ENCODE results near the gene XKR7.

The XKR7 gene

GRCh38 chr20:31981784-31982183 lies 13.8 kb downstream of the XKR7 start:
- no peak for DNase-seq

DNA sequence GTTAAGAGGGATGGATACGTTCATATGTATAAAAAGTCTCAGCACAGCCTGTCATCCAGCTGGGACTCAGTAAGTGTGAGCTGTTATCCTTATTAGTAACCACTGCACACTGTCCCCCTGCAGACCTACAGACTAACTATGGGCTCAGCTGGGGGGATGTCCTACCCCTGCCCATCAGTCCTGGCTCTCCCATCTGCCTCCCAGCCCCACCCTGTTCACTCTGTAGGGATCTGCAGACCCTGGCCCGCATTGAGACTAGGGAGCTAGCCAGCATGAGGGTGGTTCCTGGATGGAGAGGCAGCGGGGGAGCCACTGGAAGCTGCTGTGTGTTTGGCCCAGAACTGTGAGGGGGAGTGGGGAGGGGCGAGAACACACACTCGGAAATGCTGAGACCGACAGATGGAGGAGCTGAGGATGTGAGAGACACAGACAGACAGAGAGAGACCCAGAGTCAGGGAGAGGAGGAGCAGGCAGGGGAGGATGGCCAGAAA lies 17.1 kb downstream of the XKR7 start:
- DNase-seq = no peak

DNA sequence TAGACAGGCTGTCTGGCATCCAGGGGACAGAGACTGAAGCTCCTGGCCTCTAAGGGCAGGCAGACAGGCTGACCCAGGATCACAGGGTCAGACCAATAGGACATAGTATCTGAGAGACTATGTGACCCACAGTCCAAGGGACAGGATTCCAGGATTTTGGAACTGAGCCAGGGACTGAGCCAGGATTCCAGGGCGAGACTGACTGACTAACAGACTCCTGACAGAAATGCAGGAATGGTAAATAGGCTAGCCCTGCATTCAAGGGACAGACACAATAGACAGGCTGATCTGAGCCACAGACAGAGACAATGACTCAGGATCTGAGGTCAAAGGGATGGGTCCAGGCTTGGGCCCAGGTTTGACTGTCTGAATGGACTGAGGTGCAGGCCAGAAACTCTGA lies 19.8 kb downstream of the XKR7 start:
- DNase-seq = no peak

DNA sequence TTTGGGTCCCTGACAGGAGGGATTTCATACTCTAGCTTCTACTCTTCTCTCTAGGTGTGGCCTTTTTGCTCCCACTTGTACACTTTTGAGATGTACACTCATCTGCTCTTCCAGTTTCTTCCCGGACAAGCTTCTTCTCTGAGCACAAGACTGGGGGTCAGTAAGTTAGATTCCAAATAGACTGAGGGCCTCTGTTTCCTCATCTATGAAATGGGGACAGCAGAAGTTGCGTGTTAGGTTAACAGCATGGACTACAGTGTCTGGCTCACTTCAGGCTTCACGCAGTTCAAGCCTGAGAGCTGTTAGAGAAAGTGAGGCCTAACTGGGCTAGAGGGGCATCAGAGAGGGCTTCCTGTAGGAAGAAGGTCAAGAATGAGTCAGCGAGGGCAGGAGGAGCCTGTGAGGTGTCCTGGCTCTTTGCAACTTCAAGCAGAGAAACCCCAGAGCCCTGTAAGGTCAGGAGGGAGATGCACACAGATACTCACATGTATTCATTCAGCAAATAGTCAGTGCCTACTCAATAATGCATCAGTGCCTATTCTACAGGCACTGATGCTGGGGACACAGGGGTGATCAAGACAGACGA lies 20.6 kb downstream of the XKR7 start:
- no peak for DNase-seq

DNA sequence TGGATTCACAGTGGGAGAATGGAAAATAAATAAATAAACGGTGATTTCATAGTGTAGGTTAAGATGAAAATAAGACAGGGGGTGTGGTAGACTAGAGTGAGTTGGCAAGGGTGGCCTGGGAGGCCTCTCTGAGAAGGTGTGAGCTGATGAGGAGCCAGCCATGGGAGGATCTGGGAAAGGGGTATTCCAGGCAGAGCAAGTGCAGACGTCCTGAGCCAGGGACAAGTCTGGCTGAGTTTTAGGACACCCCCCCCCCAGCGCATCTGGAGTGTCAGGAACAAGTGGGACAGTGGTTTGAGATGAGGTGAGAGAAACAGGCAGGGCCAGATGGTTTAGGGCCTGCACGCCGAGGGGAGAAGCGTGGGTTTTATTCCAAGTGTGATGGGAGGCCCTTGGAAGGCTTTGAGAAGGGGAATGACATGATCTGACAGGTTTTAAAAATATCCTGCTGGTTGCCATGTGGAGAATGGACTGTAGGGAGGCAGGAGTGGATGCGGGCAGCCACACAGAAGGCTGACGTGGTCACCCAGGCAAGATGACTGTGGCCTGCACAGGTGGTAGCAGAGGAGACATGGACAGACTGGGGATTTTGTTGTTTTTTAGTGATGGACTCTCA lies 21.2 kb downstream of the XKR7 start:
- no peak for DNase-seq

DNA sequence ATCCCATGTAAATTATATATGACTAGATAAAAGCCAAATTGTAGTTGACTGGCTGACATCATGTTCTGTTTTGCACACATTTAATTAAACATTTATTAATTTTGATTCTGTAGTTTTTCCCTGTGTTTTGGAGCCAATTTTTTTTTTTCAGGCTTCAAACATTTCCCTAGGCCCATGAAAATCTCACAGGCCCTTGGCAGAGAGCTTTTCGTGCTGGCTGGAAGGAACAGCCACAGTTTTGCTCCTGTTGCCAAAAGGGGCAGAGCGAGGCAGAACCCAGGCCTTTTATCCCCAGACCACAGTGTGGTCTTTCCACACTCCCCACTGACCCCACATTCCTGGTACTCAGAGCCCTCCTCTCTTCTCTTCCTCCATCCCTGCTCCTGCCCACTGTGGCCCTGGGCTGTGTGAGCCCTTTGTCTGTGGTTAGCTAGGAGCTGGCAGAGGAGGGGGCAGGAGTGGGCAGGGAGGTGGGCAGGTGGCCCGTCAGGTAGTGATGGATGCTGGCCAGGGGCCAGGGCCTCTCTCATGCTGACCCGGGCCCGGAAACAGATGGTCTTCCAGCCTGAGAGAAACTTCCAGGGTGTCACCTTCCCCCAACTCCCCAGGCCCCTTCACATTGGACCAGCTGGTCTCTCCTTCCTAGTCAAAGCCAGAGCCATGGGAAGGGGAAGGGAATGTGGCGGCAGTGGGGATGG lies 22.8 kb downstream of the XKR7 start:
- no peak for DNase-seq

DNA sequence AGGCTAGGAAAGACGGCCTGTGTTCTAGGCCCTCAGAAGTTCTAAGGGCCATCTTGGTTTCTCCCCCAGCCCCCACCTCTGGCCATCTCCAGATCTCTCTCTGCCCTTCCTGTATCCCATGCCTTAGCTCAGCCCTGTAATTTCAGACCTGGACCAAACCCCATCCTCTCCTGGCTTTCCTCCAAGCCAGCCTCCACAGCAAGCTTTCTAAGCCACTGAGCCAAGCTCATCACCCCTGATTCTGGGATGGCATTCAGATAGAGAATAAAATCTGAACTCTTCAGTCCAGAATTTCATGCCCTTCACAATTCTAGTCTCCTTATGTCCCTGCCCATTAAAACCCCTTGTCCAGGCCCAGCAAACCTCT lies 23.4 kb downstream of the XKR7 start:
- DNase-seq = no peak

DNA sequence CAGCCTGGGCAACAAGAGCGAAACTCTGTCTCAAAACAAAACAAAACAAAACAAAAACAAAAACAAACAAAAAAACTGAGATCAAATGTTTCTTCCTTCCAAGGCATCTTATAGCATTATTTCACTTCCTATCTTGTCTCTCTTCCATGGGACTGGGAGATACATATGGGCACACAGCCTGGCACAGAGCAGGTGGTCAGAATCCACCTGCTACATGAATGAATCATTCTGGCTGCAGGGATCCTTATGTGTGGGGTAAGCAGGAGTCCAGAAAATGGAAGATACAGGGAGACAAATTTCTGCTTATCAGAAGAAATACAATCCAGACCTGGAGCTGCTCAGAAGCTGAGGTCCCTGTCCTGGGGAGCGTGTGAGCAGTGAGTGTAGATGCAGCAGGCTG lies 24.1 kb downstream of the XKR7 start:
- DNase-seq = no peak

DNA sequence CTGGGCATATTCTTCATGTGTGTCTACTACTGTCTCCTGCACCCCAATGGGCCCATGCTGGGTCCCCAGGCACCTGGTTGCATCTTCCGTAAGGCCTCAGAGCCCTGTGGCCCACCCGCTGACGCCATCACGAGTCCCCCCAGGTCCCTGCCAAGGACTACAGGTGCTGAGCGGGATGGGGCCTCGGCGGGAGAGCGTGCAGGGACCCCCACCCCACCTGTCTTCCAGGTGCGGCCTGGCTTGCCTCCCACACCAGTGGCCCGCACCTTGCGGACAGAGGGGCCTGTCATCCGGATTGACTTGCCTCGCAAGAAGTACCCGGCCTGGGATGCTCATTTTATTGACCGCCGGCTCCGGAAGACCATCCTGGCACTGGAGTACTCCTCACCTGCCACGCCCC lies 29.0 kb downstream of the XKR7 start:
- no peak for DNase-seq

- DNase-seq = no peak
These were observed 30.3 kb downstream of the XKR7 start for GRCh38 chr20:31998246-31998645.

DNA sequence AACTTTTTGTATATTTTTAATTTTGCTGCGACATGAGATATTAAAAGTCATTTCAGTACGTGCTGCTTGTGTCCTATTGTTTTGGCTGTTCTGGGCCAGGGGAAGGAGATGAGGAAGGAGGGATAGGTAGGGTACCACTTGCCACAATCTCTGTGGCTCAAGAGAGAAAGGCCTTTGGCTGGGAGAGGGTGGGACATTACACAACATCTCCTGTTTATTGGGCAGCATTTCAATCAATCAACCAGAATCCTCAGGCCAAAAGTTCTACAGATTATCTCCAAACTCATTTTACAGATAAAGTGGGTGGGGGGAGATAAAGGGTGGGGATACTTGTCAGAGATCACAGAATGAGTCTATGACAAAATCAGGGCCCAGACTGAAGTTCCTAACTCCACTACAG lies 35.4 kb downstream of the XKR7 start:
- DNase-seq = no peak

GRCh38 chr20:32004963-32005362 lies 37.0 kb downstream of the XKR7 start:
- DNase-seq = no peak

- DNase-seq = no peak
These were observed 38.1 kb downstream of the XKR7 start for GRCh38 chr20:32006053-32006452.

DNA sequence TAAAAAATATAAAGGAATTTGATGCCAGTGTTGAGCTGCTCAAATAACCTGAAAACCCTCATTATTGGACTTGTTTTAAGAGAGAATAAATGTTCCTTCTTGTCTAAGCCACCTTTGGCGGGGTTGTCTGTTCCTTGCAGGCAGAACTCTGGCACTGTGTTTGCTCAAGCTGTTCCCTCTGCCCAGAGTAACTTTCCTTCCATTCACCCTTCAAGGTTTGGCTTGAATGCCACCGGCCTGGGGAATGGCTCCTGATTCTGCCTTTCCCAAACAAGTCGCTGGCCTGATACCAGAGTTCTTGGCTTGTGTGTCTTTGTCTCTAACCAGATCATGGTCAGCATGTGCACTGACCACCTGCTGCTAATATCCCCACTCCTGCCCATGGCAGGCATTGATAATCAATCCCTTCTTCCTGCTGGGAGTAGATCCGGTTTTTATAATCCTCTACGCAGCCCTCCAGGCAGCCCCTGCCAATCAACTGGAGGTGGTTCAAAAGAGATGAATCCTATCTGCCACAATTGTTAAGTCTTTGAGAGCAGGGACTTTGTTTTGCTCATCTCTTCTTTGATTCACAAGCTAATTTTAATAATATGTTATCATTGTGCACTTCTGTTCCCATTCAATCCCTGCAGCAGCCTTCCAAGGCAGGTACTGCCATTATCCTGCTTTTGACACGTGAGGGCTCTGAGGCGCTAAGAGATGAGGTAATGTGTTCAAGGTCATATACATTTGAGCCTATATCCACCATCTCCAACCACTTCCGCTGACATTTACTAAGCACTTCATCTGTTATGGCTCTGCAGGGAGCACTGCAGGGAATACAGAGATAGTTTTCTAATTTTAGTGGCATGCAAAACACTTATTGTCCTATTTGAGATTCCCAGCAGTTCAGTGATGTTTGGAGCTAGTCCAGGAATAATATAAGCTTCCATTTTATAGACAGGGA lies 39.2 kb downstream of the XKR7 start:
- DNase-seq = no peak

- no peak for DNase-seq
These were observed 40.1 kb downstream of the XKR7 start for GRCh38 chr20:32007787-32008616.

DNA sequence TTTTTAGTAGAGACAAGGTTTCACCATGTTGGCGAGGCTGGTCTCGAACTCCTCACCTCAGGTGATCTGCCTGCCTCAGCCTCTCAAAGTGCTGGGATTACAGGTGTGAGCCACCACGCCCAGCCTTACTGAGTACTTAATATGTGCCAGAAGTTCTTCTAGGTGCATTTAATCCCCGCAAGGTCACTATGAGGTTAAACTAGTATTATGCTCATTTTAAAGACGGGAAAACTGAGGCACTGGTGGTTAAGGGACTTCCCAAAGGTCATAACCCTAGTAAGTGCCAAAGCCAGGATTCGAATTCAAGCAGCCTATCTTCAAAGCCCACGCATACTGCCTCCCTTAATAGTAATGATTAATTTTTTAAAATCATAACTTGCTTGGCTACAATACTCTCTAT lies 41.6 kb downstream of the XKR7 start:
- DNase-seq = no peak

DNA sequence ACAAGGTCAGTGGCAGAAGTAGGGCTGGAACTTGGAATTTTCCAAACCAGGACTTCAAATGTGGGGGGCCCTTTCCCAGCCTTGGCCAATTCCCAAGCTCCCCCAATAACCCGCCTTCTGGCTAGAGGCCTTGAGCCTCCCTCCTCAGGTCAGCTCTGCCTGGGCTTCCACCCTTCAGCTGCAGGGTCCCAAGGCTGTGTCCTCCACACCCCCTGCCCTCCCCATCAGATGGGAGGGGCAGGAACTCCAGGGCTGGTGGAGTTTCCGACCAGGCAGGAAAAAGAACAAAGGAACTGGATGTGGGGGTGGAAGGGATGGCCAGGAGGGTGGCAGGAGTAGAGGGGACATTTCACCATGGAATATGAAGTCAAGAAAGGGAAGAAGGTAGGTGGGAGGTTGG lies 42.1 kb downstream of the XKR7 start, which contains the start of gene CCM2L:
CCM2L (plus strand) TSS at position 338 of the 400 bp plus-strand sequence; CDS start at position 355, 17 bp downstream.
- DNase-seq = no peak

GRCh38 chr20:32010666-32011065 lies 42.7 kb downstream of the XKR7 start:
- DNase-seq = no peak

DNA sequence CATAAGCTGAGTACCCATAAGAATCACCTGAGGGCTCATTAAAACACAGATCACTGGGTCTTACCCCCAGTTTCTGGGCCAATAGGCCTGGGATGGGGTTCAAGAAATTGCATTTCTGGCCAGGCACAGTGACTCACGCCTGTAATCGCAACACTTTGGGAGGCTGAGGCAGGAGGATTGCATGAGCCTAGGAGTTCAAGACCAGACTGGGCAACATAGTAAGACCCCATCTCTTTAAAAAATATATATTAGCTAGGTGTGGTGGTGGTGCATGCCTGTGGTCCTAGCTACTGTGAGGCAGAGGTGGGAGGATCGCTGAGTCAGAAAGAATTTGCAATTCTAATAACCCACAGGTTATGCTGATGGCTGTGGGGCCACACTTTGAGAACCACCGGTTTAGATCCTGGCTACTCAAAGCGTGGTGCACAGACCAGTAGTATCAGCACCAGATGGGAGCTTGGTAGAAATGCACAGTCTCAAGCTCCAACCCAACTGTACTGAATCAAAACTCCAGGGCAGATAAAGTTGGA lies 44.3 kb downstream of the XKR7 start:
- no peak for DNase-seq

DNA sequence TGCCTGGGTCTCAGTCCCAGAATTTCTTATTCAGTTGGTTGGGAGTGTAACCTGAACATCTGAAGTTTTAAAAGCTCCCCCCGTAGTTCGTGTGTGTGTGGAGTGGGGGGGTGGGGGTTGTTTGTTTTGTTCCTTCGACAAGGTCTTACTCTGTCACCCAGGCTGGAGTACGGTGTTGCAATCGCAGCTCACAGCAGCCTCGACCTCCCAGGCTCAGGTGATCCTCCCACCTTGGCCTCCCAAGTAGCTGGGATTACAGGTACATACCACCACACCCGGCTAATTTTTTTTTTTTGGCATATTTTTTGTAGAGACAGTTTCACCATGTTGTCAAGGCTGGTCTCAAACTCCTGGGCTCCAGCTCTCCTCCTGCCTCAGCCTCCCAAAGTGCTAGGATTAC lies 45.4 kb downstream of the XKR7 start:
- no peak for DNase-seq

GRCh38 chr20:32017711-32018251 lies 49.8 kb downstream of the XKR7 start:
- DNase-seq = peak; percentile 20
